Vagina (tissue), 2 donors: Measurements from ENCODE around the gene ZNF45. TPM values are rescaled to one million over a fixed set of nuclear protein-coding genes. Genes with fewer than 3 reads are reported as not detected.

Experiments used
- DNase-seq, 2 donors: peaks; one replicate each; pipeline ENCODE4 v3.0.0-alpha.2; 2017; ENCODE audit errors: extremely low spot score in 2 of 2
- H3K27ac ChIP-seq: fragments of 200-600 bp; sonication (generic); one replicate; pipeline ENCODE4 v1.5.1; 2019
- H3K27me3 ChIP-seq: fragments of 200-600 bp; sonication (generic); one replicate; pipeline ENCODE4 v1.5.1; 2019
- H3K36me3 ChIP-seq, 2 donors: fragments of 200-600 bp; sonication (generic); one replicate each; pipeline ENCODE4 v1.5.1; 2017 to 2019
- H3K4me1 ChIP-seq: fragments of 200-600 bp; sonication (generic); one replicate; pipeline ENCODE4 v1.5.1; 2019
- H3K4me3 ChIP-seq, 2 donors: fragments of 200-600 bp; sonication (generic); 1 replicate in 1 of 2; 2 replicates in 1 of 2; pipeline ENCODE4 v1.5.1; 2016 to 2019
- H3K9me3 ChIP-seq: fragments of 200-600 bp; sonication (generic); one replicate; pipeline ENCODE4 v1.5.1; 2019
- POLR2A ChIP-seq, 2 donors: fragments of 450-650 bp; IDR thresholded peaks; one replicate each; pipeline ENCODE4 v1.6.1; 2017; ENCODE audit warnings: antibody characterized with exemption in 2 of 2, mild to moderate bottlenecking in 2 of 2, moderate library complexity in 2 of 2
- POLR2AphosphoS5 ChIP-seq, 2 donors: sonication (generic); formaldehyde crosslinking; IDR thresholded peaks; one replicate each; pipeline ENCODE4 v1.9.0; 2017; ENCODE audit warnings: antibody characterized with exemption in 2 of 2, mild to moderate bottlenecking in 2 of 2, low read depth in 1 of 2; ENCODE audit not compliant: insufficient read depth in 1 of 2
- intact Hi-C: fragments of 100-400 bp; cut with DNase I; formaldehyde crosslinking; loops from one replicate; pipeline ENCODE4 v1.15.1; 2023
- total RNA-seq: library from RNA; depleted of rRNA; stranded (reverse); fragments of >200 nt; gene quantifications from one replicate; pipeline ENCODE4 v1.2.3, GENCODE V29; 2016
- TF ChIP-seq, protein P1 (sequence below), 3 experiments: fragments of 450-650 bp in 2 of 3; fragments of 200-600 bp in 1 of 3; sonication (generic) in 1 of 3; IDR thresholded peaks; one replicate each; pipeline ENCODE4 v1.5.1; 2017 to 2019; ENCODE audit warnings: antibody characterized with exemption in 3 of 3, mild to moderate bottlenecking in 2 of 3, moderate library complexity in 2 of 3

The ZNF45 gene
- total RNA-seq, 1 donor from 2014 or later, result 8.8 TPM

DNA sequence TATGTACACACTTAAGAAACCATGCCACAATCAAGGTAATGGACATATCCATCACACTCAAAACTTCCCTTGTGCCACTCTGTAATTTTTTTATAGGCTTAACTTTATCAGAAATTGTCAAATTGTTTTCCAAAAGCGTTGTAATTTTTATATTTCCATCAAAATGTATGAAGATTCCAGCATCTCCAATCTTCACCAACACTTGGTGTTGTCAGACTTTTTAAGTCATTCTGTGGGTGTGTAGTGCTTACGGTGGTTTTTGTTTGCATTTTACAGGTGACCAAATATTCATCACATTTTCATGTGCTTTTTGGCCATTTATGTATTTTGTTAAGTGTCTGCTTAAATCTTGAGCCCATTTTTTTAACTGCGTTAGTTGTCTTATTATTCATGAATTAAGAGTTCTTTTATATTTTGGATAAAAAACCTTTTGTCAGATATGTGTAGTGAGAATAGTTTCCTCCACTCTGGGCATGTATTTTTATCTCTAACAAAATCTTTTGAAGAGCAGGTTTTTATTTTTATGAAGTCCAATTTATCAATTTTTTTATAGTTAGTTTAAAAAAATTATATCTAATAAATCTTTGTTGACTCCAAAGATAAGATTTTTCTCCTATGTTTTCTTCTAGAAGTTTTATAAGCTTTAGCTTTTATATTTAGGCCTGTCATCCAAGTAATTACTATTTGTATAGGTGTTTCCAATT lies 4.6 kb upstream of the ZNF45 start:
- Histone ChIP-seq H3K27ac (no peak overlapping the region), H3K36me3 (no peaks in the 10 kb centered on the region), H3K27me3 (no peaks in the 10 kb centered on the region), H3K4me3 (no peak overlapping the region), H3K9me3 (no peaks in the 10 kb centered on the region), H3K4me1 (no peaks in the 10 kb centered on the region)
- no peak for DNase-seq
- TF ChIP-seq POLR2A (IDR thresholded peaks at IDR 0.05) (no peak), POLR2AphosphoS5 (IDR thresholded peaks at IDR 0.05; ENCODE audit: insufficient read depth in 1 of 2, low read depth in 1 of 2) (no peak)
- TF ChIP-seq, protein P1, sequence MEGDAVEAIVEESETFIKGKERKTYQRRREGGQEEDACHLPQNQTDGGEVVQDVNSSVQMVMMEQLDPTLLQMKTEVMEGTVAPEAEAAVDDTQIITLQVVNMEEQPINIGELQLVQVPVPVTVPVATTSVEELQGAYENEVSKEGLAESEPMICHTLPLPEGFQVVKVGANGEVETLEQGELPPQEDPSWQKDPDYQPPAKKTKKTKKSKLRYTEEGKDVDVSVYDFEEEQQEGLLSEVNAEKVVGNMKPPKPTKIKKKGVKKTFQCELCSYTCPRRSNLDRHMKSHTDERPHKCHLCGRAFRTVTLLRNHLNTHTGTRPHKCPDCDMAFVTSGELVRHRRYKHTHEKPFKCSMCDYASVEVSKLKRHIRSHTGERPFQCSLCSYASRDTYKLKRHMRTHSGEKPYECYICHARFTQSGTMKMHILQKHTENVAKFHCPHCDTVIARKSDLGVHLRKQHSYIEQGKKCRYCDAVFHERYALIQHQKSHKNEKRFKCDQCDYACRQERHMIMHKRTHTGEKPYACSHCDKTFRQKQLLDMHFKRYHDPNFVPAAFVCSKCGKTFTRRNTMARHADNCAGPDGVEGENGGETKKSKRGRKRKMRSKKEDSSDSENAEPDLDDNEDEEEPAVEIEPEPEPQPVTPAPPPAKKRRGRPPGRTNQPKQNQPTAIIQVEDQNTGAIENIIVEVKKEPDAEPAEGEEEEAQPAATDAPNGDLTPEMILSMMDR (IDR thresholded peaks at IDR 0.05), result no peak
- intact Hi-C loops, result loop anchor here (10.0 kb wide), 1 partner anchor 115 kb away; the partner anchor contains the start of gene ZNF283

DNA sequence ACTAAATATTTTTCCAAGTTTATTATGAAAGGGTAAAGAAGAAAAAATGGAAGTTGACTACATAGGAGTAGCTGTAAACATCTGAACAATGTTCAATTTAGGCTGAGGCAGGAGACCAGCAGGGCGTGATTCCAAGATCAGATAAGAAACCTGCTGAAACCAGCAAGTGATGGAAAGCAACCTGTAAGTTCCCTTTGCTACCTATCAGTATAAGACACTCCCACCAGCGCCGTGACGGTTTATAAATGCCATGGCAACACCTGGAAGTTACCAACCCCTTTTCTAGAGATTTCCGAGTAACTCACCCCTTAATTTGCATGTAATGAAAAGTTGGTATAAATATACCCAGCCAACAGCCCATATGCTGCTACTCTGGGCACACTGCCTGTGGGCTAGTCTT lies 1.1 kb upstream of the ZNF45 start:
- no peak for DNase-seq
- no peaks in the 10 kb centered on the region for H3K9me3 ChIP-seq

GRCh38 chr19:43934055-43934984 lies 762 bp downstream of the ZNF45 start:
- TF ChIP-seq, protein P1 (IDR thresholded peaks at IDR 0.05), result no peak
- TF ChIP-seq POLR2AphosphoS5 (IDR thresholded peaks at IDR 0.05; ENCODE audit: insufficient read depth in 1 of 2, low read depth in 1 of 2) (no peak), POLR2A (IDR thresholded peaks at IDR 0.05) (no peak)
- intact Hi-C loops, result loop anchor here (10.0 kb wide), 1 partner anchor 110 kb away; the partner anchor contains the start of gene ZNF283
- Histone ChIP-seq H3K27me3 (no peaks in the 10 kb centered on the region), H3K9me3 (no peaks in the 10 kb centered on the region), H3K4me3 (peak overlapping the region; percentile 73 to 74), H3K27ac (peak overlapping the region; percentile 82), H3K36me3 (peaks cover 0 to 39% of the 10 kb centered on the region in 2 donors), H3K4me1 (peaks cover 20% of the 10 kb centered on the region)
- no peak for DNase-seq

More for the DNA sequence above, 1.1 kb upstream of the ZNF45 start:
- intact Hi-C loops, result loop anchor here (10.0 kb wide), 1 partner anchor 111 kb away; the partner anchor contains the start of gene ZNF283
- no peaks in the 10 kb centered on the region for H3K27me3 ChIP-seq
- no peak overlapping the region for H3K27ac ChIP-seq
- H3K4me3 ChIP-seq, result no peak overlapping the region
- peaks cover 0 to 21% of the 10 kb centered on the region in 2 donors for H3K36me3 ChIP-seq
- H3K4me1 ChIP-seq, result peaks cover 20% of the 10 kb centered on the region
- TF ChIP-seq POLR2AphosphoS5 (IDR thresholded peaks at IDR 0.05; ENCODE audit: insufficient read depth in 1 of 2, low read depth in 1 of 2) (no peak), POLR2A (IDR thresholded peaks at IDR 0.05) (no peak)
- TF ChIP-seq, protein P1 (IDR thresholded peaks at IDR 0.05), result no peak

GRCh38 chr19:43928820-43929219 lies 6.3 kb downstream of the ZNF45 start:
- no peak overlapping the region for H3K27ac ChIP-seq
- H3K9me3 ChIP-seq, result no peaks in the 10 kb centered on the region
- H3K4me1 ChIP-seq, result peaks cover 11% of the 10 kb centered on the region
- H3K27me3 ChIP-seq, result no peaks in the 10 kb centered on the region
- DNase-seq, result no peak
- H3K36me3 ChIP-seq, result peaks cover 12 to 94% of the 10 kb centered on the region in 2 donors
- no peak overlapping the region for H3K4me3 ChIP-seq
- intact Hi-C loops, result no loop called here
- no peak for TF ChIP-seq POLR2A (IDR thresholded peaks at IDR 0.05)
- TF ChIP-seq, protein P1 (IDR thresholded peaks at IDR 0.05), result no peak
